ENCODE measurements around the gene PAWR.

PAWR gene

DNA sequence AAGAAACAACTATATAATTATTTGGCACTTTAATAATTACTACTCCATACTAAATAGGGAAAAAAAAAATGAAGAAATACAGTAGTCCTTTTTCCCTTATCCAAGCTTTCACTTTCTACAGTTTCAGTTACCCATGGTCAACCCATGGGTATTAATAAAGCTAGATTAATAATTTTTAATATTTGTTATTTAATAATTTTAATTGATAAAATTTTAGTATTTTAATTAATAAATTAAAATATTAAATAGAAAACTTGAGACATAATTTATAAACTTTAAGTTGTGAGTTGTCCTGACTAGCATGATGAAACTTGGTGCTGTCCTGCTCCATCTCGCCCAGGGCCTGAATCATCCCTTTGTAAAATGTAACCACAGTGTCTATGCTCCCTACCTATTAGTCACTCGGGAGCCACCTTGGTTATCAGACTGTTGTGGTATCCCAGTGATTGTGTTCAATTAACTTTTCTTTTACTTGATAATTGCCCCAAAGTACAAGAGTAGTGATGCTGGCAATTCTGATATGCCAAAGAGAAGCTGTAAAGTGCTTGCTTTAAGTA, 71.8 kb downstream of the PAWR start:
- H3K4me3 ChIP-seq (ENCODE audit: low read depth, low read length): no peak overlapping the region
- TF ChIP-seq POLR2A (IDR thresholded peaks at IDR 0.05; ENCODE audit: extremely low read depth, insufficient read length) (no peak), MYC (IDR thresholded peaks at IDR 0.05; ENCODE audit: low read depth, low read length) (no peak), MAX (IDR thresholded peaks at IDR 0.05; ENCODE audit: low read depth, low read length) (no peak)
- TF ChIP-seq, protein P1, sequence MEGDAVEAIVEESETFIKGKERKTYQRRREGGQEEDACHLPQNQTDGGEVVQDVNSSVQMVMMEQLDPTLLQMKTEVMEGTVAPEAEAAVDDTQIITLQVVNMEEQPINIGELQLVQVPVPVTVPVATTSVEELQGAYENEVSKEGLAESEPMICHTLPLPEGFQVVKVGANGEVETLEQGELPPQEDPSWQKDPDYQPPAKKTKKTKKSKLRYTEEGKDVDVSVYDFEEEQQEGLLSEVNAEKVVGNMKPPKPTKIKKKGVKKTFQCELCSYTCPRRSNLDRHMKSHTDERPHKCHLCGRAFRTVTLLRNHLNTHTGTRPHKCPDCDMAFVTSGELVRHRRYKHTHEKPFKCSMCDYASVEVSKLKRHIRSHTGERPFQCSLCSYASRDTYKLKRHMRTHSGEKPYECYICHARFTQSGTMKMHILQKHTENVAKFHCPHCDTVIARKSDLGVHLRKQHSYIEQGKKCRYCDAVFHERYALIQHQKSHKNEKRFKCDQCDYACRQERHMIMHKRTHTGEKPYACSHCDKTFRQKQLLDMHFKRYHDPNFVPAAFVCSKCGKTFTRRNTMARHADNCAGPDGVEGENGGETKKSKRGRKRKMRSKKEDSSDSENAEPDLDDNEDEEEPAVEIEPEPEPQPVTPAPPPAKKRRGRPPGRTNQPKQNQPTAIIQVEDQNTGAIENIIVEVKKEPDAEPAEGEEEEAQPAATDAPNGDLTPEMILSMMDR (IDR thresholded peaks at IDR 0.05; ENCODE audit: low read depth, low read length): no peak
- DNase-seq (ENCODE audit: low read depth): no peak

GRCh38 chr12:79617696-79618095, 73.1 kb downstream of the PAWR start:
- no peak overlapping the region for H3K4me3 ChIP-seq (ENCODE audit: low read depth, low read length)
- TF ChIP-seq MAX (IDR thresholded peaks at IDR 0.05; ENCODE audit: low read depth, low read length) (no peak), MYC (IDR thresholded peaks at IDR 0.05; ENCODE audit: low read depth, low read length) (no peak), POLR2A (IDR thresholded peaks at IDR 0.05; ENCODE audit: extremely low read depth, insufficient read length) (no peak)
- TF ChIP-seq, protein P1 (IDR thresholded peaks at IDR 0.05; ENCODE audit: low read depth, low read length): no peak
- no peak for DNase-seq (ENCODE audit: low read depth)

DNA sequence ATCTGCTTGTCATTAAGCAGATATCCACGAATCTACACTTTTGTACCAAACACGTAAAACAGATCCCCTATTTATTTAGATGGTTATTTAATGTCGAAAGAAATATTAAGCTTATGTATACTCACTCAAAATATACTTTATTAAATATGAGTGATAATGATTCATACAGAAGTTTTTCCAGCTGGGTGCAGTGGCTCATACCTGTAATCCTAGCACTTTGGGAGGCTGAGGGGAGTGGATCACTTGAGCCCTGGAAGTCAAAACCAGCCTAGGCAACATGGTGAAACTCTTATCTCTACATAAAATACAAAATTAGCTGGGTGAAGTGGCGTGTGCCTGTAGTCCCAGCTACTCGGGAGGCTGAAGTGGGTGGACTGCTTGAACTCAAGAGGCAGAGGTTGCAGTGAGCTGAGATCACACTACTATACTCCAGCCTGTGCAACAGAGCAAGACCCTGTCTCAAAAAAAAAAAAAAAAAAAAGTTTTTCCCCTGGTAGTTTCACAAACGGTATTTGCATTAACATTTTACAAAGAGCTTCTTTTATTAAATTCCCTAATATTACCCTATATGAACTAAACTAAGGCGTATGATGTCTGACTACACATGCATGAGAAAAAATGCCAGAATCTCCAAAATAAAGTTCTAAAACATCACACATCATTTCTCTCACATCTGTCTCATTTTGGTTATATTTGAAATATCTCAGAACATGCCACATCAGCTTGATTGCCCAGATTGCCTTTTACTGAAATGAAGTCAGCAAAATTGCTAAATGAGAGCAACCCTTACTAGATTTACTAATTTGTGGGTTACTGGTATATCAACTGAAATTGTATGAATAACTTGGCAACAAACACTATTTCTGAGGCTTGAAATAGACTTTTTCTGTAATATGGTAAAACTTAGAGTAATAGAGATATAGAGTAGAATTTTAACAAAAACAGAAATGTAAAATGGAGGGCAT, 74.9 kb downstream of the PAWR start:
- no peak overlapping the region for H3K4me3 ChIP-seq (ENCODE audit: low read depth, low read length)
- DNase-seq (ENCODE audit: low read depth): no peak
- TF ChIP-seq, protein P1 (IDR thresholded peaks at IDR 0.05; ENCODE audit: low read depth, low read length): no peak
- TF ChIP-seq MYC (IDR thresholded peaks at IDR 0.05; ENCODE audit: low read depth, low read length) (no peak), MAX (IDR thresholded peaks at IDR 0.05; ENCODE audit: low read depth, low read length) (no peak), POLR2A (IDR thresholded peaks at IDR 0.05; ENCODE audit: extremely low read depth, insufficient read length) (no peak)

- DNase-seq (ENCODE audit: low read depth): no peak
- no peak overlapping the region for H3K4me3 ChIP-seq (ENCODE audit: low read depth, low read length)
- TF ChIP-seq MAX (IDR thresholded peaks at IDR 0.05; ENCODE audit: low read depth, low read length) (no peak), MYC (IDR thresholded peaks at IDR 0.05; ENCODE audit: low read depth, low read length) (no peak), POLR2A (IDR thresholded peaks at IDR 0.05; ENCODE audit: extremely low read depth, insufficient read length) (no peak)
- TF ChIP-seq, protein P1 (IDR thresholded peaks at IDR 0.05; ENCODE audit: low read depth, low read length): no peak
Measured at GRCh38 chr12:79614730-79615129, 76.0 kb downstream of the PAWR start.

GRCh38 chr12:79601908-79602307, 88.9 kb downstream of the PAWR start:
- TF ChIP-seq MYC (IDR thresholded peaks at IDR 0.05; ENCODE audit: low read depth, low read length): no peak
- no peak overlapping the region for H3K4me3 ChIP-seq (ENCODE audit: low read depth, low read length)
- no peak for DNase-seq (ENCODE audit: low read depth)

GRCh38 chr12:79597910-79598309, 92.9 kb downstream of the PAWR start:
- DNase-seq (ENCODE audit: low read depth): no peak
- no peak overlapping the region for H3K4me3 ChIP-seq (ENCODE audit: low read depth, low read length)
- TF ChIP-seq, protein P1 (IDR thresholded peaks at IDR 0.05; ENCODE audit: low read depth, low read length): no peak
- TF ChIP-seq MAX (IDR thresholded peaks at IDR 0.05; ENCODE audit: low read depth, low read length) (no peak), POLR2A (IDR thresholded peaks at IDR 0.05; ENCODE audit: extremely low read depth, insufficient read length) (no peak), MYC (IDR thresholded peaks at IDR 0.05; ENCODE audit: low read depth, low read length) (no peak)

Data from NB4 (cell line).